HL-60 (cell line): ENCODE measurements around the gene TATDN2.

Experiments
- CTCF ChIP-seq: IDR thresholded peaks from one replicate; pipeline ENCODE4 v1.5.1; 2011; ENCODE audit warnings: low read length, control low read depth, inconsistent platforms; ENCODE audit not compliant: insufficient read depth
- GABPA ChIP-seq: IDR thresholded peaks from 2 replicates; pipeline ENCODE4 v1.6.1; 2012; ENCODE audit warnings: low read depth
- POLR2AphosphoS5 ChIP-seq: IDR thresholded peaks from 2 replicates; pipeline ENCODE4 v1.6.1; 2012; ENCODE audit warnings: low read depth
- SPI1 ChIP-seq: IDR thresholded peaks from 2 replicates; pipeline ENCODE4 v1.6.1; 2012; ENCODE audit warnings: low read depth, mild to moderate bottlenecking, borderline replicate concordance
- TF ChIP-seq, protein P1 (sequence below): IDR thresholded peaks from 2 replicates; pipeline ENCODE4 v1.6.1; 2012; ENCODE audit warnings: low read depth; ENCODE audit not compliant: insufficient replicate concordance

DNA sequence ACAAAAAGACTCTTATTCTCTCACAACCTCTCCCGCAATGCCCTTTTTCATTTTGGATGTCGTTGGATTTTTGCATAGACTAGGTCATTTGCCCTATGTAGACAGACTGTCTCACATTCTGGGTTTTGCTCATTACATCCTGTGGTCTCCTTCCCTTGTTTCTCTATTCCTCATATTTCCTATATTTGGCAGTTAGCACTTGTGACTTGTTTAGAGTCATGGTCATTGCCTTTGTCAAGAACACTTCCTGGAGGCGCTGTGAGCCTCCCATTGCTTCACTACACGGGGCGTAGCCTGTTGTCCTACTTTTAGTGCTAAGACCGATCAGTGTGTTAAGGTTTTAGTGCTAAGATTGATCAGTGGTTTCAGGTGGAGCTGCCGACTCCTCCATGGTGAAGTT lies 16.1 kb upstream of the TATDN2 start:
- TF ChIP-seq CTCF (no peak), SPI1 (no peak), POLR2AphosphoS5 (no peak), GABPA (no peak)
- TF ChIP-seq, protein P1, sequence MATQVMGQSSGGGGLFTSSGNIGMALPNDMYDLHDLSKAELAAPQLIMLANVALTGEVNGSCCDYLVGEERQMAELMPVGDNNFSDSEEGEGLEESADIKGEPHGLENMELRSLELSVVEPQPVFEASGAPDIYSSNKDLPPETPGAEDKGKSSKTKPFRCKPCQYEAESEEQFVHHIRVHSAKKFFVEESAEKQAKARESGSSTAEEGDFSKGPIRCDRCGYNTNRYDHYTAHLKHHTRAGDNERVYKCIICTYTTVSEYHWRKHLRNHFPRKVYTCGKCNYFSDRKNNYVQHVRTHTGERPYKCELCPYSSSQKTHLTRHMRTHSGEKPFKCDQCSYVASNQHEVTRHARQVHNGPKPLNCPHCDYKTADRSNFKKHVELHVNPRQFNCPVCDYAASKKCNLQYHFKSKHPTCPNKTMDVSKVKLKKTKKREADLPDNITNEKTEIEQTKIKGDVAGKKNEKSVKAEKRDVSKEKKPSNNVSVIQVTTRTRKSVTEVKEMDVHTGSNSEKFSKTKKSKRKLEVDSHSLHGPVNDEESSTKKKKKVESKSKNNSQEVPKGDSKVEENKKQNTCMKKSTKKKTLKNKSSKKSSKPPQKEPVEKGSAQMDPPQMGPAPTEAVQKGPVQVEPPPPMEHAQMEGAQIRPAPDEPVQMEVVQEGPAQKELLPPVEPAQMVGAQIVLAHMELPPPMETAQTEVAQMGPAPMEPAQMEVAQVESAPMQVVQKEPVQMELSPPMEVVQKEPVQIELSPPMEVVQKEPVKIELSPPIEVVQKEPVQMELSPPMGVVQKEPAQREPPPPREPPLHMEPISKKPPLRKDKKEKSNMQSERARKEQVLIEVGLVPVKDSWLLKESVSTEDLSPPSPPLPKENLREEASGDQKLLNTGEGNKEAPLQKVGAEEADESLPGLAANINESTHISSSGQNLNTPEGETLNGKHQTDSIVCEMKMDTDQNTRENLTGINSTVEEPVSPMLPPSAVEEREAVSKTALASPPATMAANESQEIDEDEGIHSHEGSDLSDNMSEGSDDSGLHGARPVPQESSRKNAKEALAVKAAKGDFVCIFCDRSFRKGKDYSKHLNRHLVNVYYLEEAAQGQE = no peak
